SK-N-SH (cell line): ENCODE results near the gene PBLD. TPM values are rescaled to one million over a fixed set of nuclear protein-coding genes. Genes with fewer than 3 reads are reported as not detected.
A peak's percentile ranks its signal among the peaks of the same experiment; 100 is the strongest.

Source experiments
- CTCF ChIA-PET: fragments of 300-600, 350-600 bp; formaldehyde crosslinking; extraction: SDS; loops from one replicate; lab custom pipeline; 2021; lab: Yijun Ruan, JAX
- POLR2A ChIA-PET: fragments of 350-600 bp; sonication (Branson Sonifier 250); formaldehyde crosslinking; extraction: SDS; loops from one replicate; lab custom pipeline; 2020; ENCODE audit warnings: antibody characterized with exemption, inconsistent platforms; lab: Yijun Ruan, JAX
- DNase-seq: peaks from one replicate; pipeline ENCODE4 v3.0.0; 2012
- H2AFZ ChIP-seq: fragments of 200-600 bp; sonication (generic); 2 replicates; pipeline ENCODE4 v1.8.1; 2016; ENCODE audit warnings: antibody characterized with exemption, mild to moderate bottlenecking, low read depth
- H3F3A ChIP-seq: fragments of 200-600 bp; sonication (generic); replicated peaks from 2 replicates; pipeline ENCODE3; 2016; ENCODE audit warnings: antibody characterized with exemption, mild to moderate bottlenecking; ENCODE audit not compliant: insufficient read depth
- H3K27ac ChIP-seq, 2 experiments: fragments of 200-500 bp in 1 of 2; fragments of 200-600 bp in 1 of 2; sonication (Bioruptor generic) in 1 of 2; sonication (generic), shearing (Covaris generic) in 1 of 2; 2 replicates each; pipeline versions ENCODE4 v1.5.1 to v1.6.1; 2014 to 2016; ENCODE audit warnings: low read depth in 2 of 2, inconsistent platforms in 1 of 2, low read length in 1 of 2, mild to moderate bottlenecking in 1 of 2, mixed read lengths in 1 of 2
- H3K27me3 ChIP-seq: fragments of 200-600 bp; sonication (generic), shearing (Covaris generic); 2 replicates; pipeline ENCODE4 v1.6.1; 2016; ENCODE audit warnings: mixed run types; ENCODE audit not compliant: insufficient read depth
- H3K36me3 ChIP-seq, 2 experiments: fragments of 200-500 bp in 1 of 2; fragments of 200-600 bp in 1 of 2; sonication (Bioruptor generic) in 1 of 2; sonication (generic) in 1 of 2; replicated peaks in 1 of 2; 2 replicates each; pipeline versions ENCODE3 to v1.5.1; 2014 to 2016; ENCODE audit warnings: low read length in 1 of 2, mild to moderate bottlenecking in 1 of 2; ENCODE audit not compliant: insufficient read depth in 2 of 2, control insufficient read depth in 1 of 2
- H3K4me1 ChIP-seq, 2 experiments: fragments of 200-500 bp in 1 of 2; fragments of 200-600 bp in 1 of 2; sonication (Bioruptor generic) in 1 of 2; sonication (generic), shearing (Covaris generic) in 1 of 2; 2 replicates each; pipeline versions ENCODE4 v1.5.1 to v1.6.1; 2014 to 2016; ENCODE audit warnings: low read depth in 1 of 2, low read length in 1 of 2, mixed run types in 1 of 2; ENCODE audit not compliant: insufficient read depth in 2 of 2, control insufficient read depth in 1 of 2
- H3K4me2 ChIP-seq: fragments of 200-600 bp; sonication (generic), shearing (Covaris generic); 2 replicates; pipeline ENCODE4 v1.6.1; 2017; ENCODE audit warnings: mixed run types
- H3K4me3 ChIP-seq, 2 experiments: fragments of 200-500 bp in 1 of 2; fragments of 200-600 bp in 1 of 2; sonication (Bioruptor generic) in 1 of 2; sonication (generic), shearing (Covaris generic) in 1 of 2; 2 replicates each; pipeline versions ENCODE4 v1.5.1 to v1.8.1; 2014 to 2016; ENCODE audit warnings: low read depth in 2 of 2, inconsistent platforms in 1 of 2, low read length in 1 of 2, mild to moderate bottlenecking in 1 of 2, mixed read lengths in 1 of 2, moderate library complexity in 1 of 2
- H3K79me2 ChIP-seq: fragments of 200-600 bp; sonication (generic); 2 replicates; pipeline ENCODE4 v1.8.1; 2017; ENCODE audit warnings: mild to moderate bottlenecking; ENCODE audit not compliant: insufficient read depth
- H3K9ac ChIP-seq: fragments of 200-600 bp; sonication (generic); 2 replicates; pipeline ENCODE4 v1.6.1; 2017; ENCODE audit warnings: mixed run types
- H3K9me2 ChIP-seq: fragments of 200-600 bp; sonication (generic); 2 replicates; pipeline ENCODE4 v1.6.1; 2017; ENCODE audit warnings: mixed run types
- H3K9me3 ChIP-seq: fragments of 200-600 bp; sonication (generic); 2 replicates; pipeline ENCODE4 v1.6.1; 2017; ENCODE audit warnings: mixed run types, mild to moderate bottlenecking, moderate library complexity
- H4K20me1 ChIP-seq: fragments of 200-600 bp; sonication (generic); 2 replicates; pipeline ENCODE4 v1.6.1; 2017; ENCODE audit warnings: mild to moderate bottlenecking, mixed run types; ENCODE audit not compliant: insufficient read depth
- CTCF ChIP-seq: fragments of 200-600 bp; sonication (generic); IDR thresholded peaks from 2 replicates; pipeline ENCODE4 v1.6.1; 2017; ENCODE audit warnings: antibody characterized with exemption, mild to moderate bottlenecking, moderate library complexity
- ELF1 ChIP-seq: IDR thresholded peaks from 2 replicates; pipeline ENCODE4 v1.4.0; 2012
- EZH2phosphoT487 ChIP-seq: fragments of 200-600 bp; sonication (generic); IDR thresholded peaks from 2 replicates; pipeline ENCODE4 v1.6.1; 2017; ENCODE audit warnings: low read depth, mixed run types, mild to moderate bottlenecking, antibody characterized with exemption, moderate library complexity, borderline replicate concordance
- FOSL2 ChIP-seq: IDR thresholded peaks from 2 replicates; pipeline ENCODE4 v1.4.0; 2012; ENCODE audit warnings: low read depth, mild to moderate bottlenecking, moderate library complexity, borderline replicate concordance
- JUND ChIP-seq: IDR thresholded peaks from 2 replicates; pipeline ENCODE4 v1.4.0; 2012
- NFIC ChIP-seq: IDR thresholded peaks from 2 replicates; pipeline ENCODE4 v1.4.0; 2012; ENCODE audit warnings: borderline replicate concordance
- NRF1 ChIP-seq: IDR thresholded peaks from 2 replicates; pipeline ENCODE4 v1.6.1; 2012; ENCODE audit warnings: low read depth, mild to moderate bottlenecking, low read length
- POLR2AphosphoS5 ChIP-seq: IDR thresholded peaks from 2 replicates; pipeline ENCODE4 v1.6.1; 2012; ENCODE audit warnings: low read depth, low read length
- RAD21 ChIP-seq: IDR thresholded peaks from 2 replicates; pipeline ENCODE4 v1.6.1; 2012; ENCODE audit warnings: mild to moderate bottlenecking, low read length
- RCOR1 ChIP-seq: fragments of 150-350 bp; IDR thresholded peaks from 2 replicates; pipeline ENCODE4 v1.6.1; 2017; ENCODE audit warnings: antibody characterized with exemption, low read length
- RFX5 ChIP-seq: IDR thresholded peaks from 2 replicates; pipeline ENCODE4 v1.6.1; 2012; ENCODE audit warnings: mild to moderate bottlenecking, improper control_type of control experiment, low read length
- SIN3A ChIP-seq: IDR thresholded peaks from 2 replicates; pipeline ENCODE4 v1.6.1; 2012; ENCODE audit warnings: low read depth, mild to moderate bottlenecking, low read length, moderate library complexity, borderline replicate concordance
- SMC3 ChIP-seq: IDR thresholded peaks from 2 replicates; pipeline ENCODE4 v1.6.1; 2012; ENCODE audit warnings: low read depth, low read length, improper control_type of control experiment
- TCF12 ChIP-seq: IDR thresholded peaks from 2 replicates; pipeline ENCODE4 v1.4.0; 2012
- TEAD4 ChIP-seq: IDR thresholded peaks from 2 replicates; pipeline ENCODE4 v1.4.0; 2012; ENCODE audit warnings: mild to moderate bottlenecking, borderline replicate concordance; ENCODE audit not compliant: insufficient read depth
- USF2 ChIP-seq: fragments of 150-350 bp; IDR thresholded peaks from 2 replicates; pipeline ENCODE4 v1.6.1; 2017; ENCODE audit warnings: antibody characterized with exemption, low read length, low read depth, borderline replicate concordance
- WGBS: methylation state at CpG from one replicate; pipeline ENCODE4 v1.1.6; 2017; ENCODE audit warnings: low lambda C conversion rate; 5-methylcytosine and 5-hydroxymethylcytosine counted together
- polyA plus RNA-seq, 3 experiments: library from polyadenylated mRNA; depleted of rRNA; stranded (reverse); fragments of >200 nt; gene quantifications; 2 replicates each; pipeline ENCODE4 v1.2.3, GENCODE V29; 2012

Gene PBLD
- polyA plus RNA-seq, 1 of the 3 experiments (the other 2 are of a cell fraction), result 0.94 TPM

- no peaks in the 10 kb centered on the region for H3K4me1 ChIP-seq
- peak; percentile 45 for DNase-seq
- peaks cover 9% of the 10 kb centered on the region; the same call in 1 of the 2 replicates for H4K20me1 ChIP-seq
- H3K9ac ChIP-seq, result no peak overlapping the region
- H3K4me3 ChIP-seq, result no peak overlapping the region; a peak in 1 of 4 replicates
- H3K27me3 ChIP-seq, result no peaks in the 10 kb centered on the region
- 0 out of 2 replicates have a peak overlapping the region, but pooled peaks have one; percentile 29 for H2AFZ ChIP-seq
- H3F3A ChIP-seq, result peaks cover 75% of the 10 kb centered on the region
- TF ChIP-seq POLR2AphosphoS5 (peak; percentile 14; the same call in 1 of the 2 replicates), TCF12 (0 out of 2 replicates have a peak, but pooled peaks have one; percentile 10), ELF1 (no peak), SIN3A (no peak; the same call in 1 of the 2 replicates), RAD21 (peak; percentile 67), NRF1 (no peak), SMC3 (peak; percentile 49; the same call in 1 of the 2 replicates), FOSL2 (no peak), NFIC (no peak), USF2 (no peak), CTCF (peak; percentile 73)
- H3K36me3 ChIP-seq, result peaks cover 33 to 68% of the 10 kb centered on the region in 2 experiments
- peaks cover 8% of the 10 kb centered on the region for H3K79me2 ChIP-seq
- 41% methylated on average over 2 of the region's 2 CpGs for WGBS
- no peak overlapping the region for H3K4me2 ChIP-seq
- POLR2A ChIA-PET, result interaction anchor here (1.2 kb wide), 2 partner anchors 14 to 16 kb away, joined by 4 to 11 read pairs; partner anchors contain the start of gene HNRNPH3
- H3K27ac ChIP-seq, result peak overlapping the region in 1 of 2 experiments; percentile 26; a peak in 1 of 4 replicates
- CTCF ChIA-PET, result interaction anchor here (0.7 to 4.0 kb wide), 23 partner anchors 9 to 621 kb away, joined by 3 to 26 read pairs (median 4); partner anchors contain the start of genes HNRNPH3, PBLD and RUFY2
- no peaks in the 10 kb centered on the region for H3K9me2 ChIP-seq
- no peaks in the 10 kb centered on the region for H3K9me3 ChIP-seq
These were observed 15.6 kb upstream of the PBLD start for GRCh38 chr10:68348265-68348741.

- no peak overlapping the region for H3K4me3 ChIP-seq
- no peak overlapping the region for H2AFZ ChIP-seq
- no peak overlapping the region for H3K4me2 ChIP-seq
- peaks cover 90% of the 10 kb centered on the region for H3F3A ChIP-seq
- no peak overlapping the region for H3K27ac ChIP-seq
- H3K9ac ChIP-seq, result no peak overlapping the region
- no peaks in the 10 kb centered on the region for H3K27me3 ChIP-seq
- H3K79me2 ChIP-seq, result peaks cover 21% of the 10 kb centered on the region
- H3K9me2 ChIP-seq, result no peaks in the 10 kb centered on the region
- POLR2A ChIA-PET, result interaction anchor here (1.5 kb wide), 1 partner anchor 14 kb away, joined by 3 read pairs; the partner anchor contains the start of gene PBLD
- TF ChIP-seq NRF1 (no peak), TEAD4 (no peak), EZH2phosphoT487 (no peak), RCOR1 (no peak), JUND (no peak), RFX5 (no peak), POLR2AphosphoS5 (0 out of 2 replicates have a peak, but pooled peaks have one; percentile 15)
- TF ChIP-seq, all 33 proteins: peak for 1
- Histone ChIP-seq H3K4me1 (no peaks in the 10 kb centered on the region), H4K20me1 (peaks cover 22% of the 10 kb centered on the region; the same call in 1 of the 2 replicates), H3K9me3 (no peaks in the 10 kb centered on the region), H3K36me3 (peaks cover 44 to 77% of the 10 kb centered on the region in 2 experiments)
- 92% methylated on average over 4 of the region's 4 CpGs for WGBS
- no peak for DNase-seq
- CTCF ChIA-PET, result interaction anchor here (1.2 to 4.0 kb wide), 5 partner anchors 14 to 623 kb away, joined by 3 to 26 read pairs (median 6); partner anchors contain the start of genes HNRNPH3 and PBLD
These were observed 14.0 kb upstream of the PBLD start for GRCh38 chr10:68346774-68347173.
